HG03175 (cell line): ENCODE results near the gene NBDY.
"Not testable (repeated sequence)": the region's sequence is repeated elsewhere in the genome, so short reads cannot be mapped to it uniquely, and the experiment has no call there.

ENCODE experiments used
- ATAC-seq: cut with Tn5 transposase; IDR thresholded peaks from one replicate; pipeline ENCODE4 v1.9.1; 2021; ENCODE audit warnings: mild to moderate bottlenecking, moderate library complexity; ENCODE audit not compliant: unreplicated experiment

Gene NBDY

DNA sequence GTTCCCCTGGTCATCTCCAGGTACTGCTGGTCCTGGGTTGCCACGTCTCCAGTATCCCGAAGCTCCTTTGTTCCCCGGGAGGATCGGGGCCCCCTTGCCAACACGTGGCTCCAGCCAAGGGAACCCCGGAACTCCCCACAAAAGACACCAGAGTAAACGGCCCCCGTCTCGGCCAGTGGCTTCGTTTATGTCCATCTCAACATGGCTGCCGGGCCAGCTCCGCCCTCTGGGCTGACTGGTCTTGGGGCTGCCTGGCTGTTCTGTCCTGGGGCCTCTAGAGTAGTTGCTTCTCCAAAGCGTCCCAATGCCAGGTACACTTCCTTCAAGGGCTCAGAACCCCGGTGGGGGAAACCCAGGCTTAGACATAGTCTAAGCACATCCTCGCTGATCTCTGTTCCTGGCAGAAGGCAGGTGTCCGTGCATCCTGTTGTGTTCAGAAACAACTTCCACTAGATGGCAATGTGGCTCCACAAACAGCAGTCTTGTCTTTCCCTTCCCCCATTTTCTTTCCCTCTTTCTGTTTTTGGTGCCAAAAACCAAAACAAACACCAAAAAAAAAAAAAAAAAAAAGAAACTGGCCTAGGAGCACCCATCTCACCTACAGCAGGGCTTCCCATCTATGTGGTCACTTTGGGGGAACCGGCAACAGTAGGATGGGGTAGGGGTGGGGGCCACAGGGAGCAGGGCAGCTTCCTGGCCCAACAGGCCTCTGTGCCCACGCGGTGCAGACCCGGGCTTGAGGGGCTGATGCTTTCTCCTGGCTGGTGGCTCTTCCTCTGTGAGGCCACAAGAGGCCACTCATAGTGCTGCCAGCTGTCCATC, 35.3 kb downstream of the NBDY start:
- ATAC-seq = peak; percentile 71

DNA sequence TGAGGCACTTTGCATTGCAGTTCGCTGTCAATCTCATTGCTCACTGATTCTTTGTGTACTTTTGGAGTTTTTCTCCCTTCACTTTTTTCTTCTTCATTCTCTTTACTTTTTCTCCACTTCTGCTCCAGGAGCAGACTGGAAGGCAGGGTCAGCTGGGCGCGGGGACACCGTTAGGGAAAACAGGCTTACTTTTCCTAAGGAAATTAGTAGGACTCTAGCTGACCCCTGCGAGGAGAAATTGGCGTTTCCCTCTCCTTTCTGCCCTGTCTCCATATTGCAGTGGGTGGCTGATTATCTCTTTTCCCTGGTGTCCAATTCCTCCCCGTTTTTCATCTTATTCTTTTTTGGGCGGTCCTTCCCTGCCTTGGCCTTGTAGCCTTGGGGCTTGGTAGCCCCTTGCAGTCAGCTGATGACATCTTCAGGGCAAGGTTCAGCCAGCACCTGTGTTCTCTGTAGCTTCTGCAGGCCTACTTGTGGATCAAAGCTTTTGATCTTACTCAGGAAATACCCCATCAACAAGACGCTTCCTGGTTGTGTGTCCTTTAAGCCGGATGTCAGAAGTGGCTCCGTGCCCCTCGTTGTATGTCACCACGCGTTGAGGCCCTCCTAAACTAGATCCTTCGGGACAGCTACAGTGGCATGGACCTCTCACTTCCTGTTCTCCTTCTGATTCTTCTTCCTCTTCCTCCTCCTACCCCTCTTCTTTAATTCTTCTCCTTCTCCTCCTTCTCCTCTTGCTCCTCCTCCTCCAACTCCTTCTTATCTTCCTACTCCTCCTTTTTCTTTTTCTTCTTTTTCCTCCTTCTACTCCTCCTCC, 36.1 kb downstream of the NBDY start:
- ATAC-seq = no peak

DNA sequence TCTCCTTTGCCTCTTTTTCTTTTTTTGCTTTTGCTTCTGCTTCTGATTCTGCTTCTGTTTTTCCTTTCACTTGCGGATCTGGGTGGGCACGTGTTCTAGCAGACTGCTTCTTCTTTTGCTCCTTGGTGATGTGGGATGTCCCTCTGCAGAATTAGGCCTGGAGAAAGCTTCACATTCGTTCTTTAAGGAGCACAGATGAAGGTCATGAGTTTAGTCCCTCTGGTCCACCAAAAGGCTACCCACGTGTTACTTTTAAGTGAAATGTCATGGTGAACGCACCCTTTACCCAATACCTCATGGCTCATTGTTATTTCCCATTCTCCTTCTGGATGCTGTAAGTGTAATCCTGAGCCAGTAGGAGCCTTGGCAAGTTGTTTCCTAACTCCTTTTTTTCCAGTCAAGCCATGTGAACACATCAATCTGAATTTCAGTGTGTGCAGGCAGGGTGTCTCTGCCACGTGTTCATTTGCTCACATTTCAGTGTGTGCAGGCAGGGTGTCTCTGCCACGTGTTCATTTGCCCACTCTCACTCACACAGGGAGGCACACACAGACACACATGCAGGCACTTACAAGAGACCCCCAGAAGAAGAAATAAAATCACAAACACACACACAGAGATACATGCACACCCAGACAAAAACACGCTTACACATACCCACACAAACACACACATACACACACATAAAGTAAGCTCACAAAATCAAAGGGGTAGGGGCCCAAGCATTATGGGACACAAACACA, 36.9 kb downstream of the NBDY start:
- ATAC-seq = no peak

DNA sequence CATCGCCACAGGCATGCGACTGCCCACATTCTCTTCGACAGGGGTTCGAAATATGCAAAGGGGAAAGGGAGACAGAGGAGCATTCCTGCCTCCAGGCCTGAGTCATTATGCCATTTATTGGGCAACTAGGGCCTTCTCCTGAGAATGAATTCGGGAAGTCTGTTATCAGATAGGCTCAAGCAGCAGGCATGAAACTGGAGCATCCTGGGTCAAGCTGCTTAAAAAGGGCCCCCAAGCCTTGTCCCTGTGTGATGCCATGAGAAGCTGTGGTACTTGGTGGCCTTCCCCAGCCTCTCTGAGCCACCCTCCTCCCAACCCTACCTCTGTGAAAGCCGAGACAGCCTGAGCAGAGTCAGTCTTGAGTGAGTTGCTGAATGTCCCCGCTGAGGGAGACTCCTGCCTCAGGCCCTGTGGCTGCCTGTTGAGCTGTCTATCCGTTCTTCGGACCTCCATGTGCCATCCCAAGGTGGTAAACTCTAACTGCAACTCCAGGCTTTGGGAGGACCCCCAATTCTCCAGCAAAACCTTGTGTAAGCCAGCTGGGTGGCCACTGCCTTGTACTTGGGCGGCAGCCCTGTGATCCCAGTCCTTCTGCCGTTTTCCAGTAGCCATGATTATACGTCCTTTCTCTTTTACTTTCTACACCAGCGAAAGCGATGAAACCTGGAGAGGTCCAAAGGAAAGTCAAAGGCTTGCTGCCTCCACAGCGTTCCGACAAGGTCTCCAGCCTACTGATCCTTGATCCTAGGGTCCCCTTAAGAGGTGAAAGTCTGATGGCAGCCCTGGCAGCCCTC, 37.7 kb downstream of the NBDY start:
- ATAC-seq = no peak

DNA sequence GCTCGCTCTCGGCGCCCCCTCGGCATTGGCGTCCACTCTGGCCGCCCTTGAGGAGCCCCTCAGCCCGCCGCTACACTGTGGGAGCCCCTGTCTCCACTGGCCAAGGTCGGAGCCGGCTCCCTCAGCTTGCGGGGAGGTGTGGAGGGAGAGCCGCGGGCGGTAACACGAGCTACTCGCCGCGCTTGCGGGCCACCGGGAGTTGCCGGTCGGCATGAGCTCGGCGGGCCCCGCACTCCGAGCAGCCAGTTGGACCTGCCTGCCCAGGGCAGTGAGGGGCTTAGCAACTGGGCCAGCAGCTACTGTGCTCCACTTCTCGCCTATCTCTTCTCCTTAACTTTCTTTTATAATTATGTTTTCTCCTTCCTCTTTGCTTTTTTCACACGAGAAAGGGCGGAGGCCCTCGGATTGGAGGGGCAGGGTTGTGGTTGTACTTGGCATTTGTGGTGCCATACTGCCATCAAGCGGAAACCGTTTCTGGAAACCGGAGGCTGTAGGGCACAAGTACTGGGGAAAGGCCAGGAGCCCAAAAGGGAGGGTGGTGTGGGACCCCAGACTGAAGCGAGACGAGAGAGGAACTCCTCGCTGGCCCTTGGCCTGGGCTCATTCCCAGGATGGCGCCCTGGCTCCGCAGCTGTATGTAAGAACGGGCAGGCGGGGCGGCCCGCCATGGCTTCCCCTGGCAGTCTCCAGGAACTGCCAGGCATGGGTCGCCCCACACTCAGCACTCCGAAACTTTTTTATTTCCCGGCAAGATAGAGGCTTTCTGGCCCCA, 38.5 kb downstream of the NBDY start:
- ATAC-seq = not testable (repeated sequence)

DNA sequence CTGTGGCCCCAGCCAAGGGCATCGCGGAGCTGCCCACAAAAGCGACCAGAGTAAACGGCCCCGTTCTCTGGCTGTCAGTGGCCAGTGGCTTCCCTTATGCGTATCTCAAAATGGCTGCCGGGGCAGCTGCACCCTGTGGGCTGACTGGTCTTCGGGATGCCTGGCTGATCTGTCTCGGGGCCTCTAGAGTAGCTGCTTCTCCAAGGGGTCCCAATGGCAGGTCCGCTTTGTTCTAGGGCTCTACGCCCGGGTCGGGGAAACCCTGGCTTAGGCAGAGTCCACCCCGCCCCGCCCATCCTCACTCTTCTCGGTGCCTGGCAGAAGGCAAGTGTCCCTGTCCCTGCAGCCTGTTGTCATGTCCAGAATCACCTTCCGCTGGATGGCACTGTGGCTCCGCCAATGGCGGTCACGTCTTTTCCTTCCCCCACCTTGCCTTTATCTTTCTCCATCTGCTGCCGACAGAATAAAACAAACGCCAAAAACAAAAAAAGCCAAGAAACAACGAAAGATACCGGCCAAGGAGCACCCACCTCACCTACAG, 39.1 kb downstream of the NBDY start:
- ATAC-seq = not testable (repeated sequence)

DNA sequence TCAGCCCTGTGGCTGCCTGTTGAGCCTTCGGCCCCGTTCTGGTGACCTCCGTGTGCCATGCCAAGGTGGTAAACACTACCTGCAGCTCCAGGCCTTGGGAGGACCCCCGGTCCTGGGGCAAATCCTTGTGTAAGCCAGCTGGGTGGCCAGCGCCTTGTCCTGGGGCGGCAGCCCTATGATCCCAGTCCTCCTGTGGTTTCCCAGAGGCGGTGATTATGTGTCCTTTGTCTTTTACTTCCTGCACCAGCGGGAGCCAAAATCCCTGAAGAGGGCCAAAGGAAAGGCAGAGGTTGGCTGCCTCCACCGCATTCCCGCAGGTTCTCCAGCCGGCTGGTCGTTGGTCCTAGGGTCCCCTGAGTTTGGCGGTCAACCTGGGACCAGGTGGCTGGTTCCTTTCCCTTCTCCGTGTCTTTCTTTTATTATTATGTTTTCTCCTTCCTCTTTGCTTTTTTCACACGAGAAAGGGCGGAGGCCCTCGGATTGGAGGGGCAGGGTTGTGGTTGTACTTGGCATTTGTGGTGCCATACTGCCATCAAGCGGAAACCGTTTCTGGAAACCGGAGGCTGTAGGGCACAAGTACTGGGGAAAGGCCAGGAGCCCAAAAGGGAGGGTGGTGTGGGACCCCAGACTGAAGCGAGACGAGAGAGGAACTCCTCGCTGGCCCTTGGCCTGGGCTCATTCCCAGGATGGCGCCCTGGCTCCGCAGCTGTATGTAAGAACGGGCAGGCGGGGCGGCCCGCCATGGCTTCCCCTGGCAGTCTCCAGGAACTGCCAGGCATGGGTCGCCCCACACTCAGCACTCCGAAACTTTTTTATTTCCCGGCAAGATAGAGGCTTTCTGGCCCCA, 43.9 kb downstream of the NBDY start:
- not testable (repeated sequence) for ATAC-seq

DNA sequence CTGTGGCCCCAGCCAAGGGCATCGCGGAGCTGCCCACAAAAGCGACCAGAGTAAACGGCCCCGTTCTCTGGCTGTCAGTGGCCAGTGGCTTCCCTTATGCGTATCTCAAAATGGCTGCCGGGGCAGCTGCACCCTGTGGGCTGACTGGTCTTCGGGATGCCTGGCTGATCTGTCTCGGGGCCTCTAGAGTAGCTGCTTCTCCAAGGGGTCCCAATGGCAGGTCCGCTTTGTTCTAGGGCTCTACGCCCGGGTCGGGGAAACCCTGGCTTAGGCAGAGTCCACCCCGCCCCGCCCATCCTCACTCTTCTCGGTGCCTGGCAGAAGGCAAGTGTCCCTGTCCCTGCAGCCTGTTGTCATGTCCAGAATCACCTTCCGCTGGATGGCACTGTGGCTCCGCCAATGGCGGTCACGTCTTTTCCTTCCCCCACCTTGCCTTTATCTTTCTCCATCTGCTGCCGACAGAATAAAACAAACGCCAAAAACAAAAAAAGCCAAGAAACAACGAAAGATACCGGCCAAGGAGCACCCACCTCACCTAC, 44.5 kb downstream of the NBDY start:
- ATAC-seq = not testable (repeated sequence)

DNA sequence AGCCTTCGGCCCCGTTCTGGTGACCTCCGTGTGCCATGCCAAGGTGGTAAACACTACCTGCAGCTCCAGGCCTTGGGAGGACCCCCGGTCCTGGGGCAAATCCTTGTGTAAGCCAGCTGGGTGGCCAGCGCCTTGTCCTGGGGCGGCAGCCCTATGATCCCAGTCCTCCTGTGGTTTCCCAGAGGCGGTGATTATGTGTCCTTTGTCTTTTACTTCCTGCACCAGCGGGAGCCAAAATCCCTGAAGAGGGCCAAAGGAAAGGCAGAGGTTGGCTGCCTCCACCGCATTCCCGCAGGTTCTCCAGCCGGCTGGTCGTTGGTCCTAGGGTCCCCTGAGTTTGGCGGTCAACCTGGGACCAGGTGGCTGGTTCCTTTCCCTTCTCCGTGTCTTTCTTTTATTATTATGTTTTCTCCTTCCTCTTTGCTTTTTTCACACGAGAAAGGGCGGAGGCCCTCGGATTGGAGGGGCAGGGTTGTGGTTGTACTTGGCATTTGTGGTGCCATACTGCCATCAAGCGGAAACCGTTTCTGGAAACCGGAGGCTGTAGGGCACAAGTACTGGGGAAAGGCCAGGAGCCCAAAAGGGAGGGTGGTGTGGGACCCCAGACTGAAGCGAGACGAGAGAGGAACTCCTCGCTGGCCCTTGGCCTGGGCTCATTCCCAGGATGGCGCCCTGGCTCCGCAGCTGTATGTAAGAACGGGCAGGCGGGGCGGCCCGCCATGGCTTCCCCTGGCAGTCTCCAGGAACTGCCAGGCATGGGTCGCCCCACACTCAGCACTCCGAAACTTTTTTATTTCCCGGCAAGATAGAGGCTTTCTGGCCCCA, 49.3 kb downstream of the NBDY start:
- not testable (repeated sequence) for ATAC-seq

DNA sequence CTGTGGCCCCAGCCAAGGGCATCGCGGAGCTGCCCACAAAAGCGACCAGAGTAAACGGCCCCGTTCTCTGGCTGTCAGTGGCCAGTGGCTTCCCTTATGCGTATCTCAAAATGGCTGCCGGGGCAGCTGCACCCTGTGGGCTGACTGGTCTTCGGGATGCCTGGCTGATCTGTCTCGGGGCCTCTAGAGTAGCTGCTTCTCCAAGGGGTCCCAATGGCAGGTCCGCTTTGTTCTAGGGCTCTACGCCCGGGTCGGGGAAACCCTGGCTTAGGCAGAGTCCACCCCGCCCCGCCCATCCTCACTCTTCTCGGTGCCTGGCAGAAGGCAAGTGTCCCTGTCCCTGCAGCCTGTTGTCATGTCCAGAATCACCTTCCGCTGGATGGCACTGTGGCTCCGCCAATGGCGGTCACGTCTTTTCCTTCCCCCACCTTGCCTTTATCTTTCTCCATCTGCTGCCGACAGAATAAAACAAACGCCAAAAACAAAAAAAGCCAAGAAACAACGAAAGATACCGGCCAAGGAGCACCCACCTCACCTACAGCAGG, 50.0 kb downstream of the NBDY start:
- ATAC-seq = not testable (repeated sequence)

DNA sequence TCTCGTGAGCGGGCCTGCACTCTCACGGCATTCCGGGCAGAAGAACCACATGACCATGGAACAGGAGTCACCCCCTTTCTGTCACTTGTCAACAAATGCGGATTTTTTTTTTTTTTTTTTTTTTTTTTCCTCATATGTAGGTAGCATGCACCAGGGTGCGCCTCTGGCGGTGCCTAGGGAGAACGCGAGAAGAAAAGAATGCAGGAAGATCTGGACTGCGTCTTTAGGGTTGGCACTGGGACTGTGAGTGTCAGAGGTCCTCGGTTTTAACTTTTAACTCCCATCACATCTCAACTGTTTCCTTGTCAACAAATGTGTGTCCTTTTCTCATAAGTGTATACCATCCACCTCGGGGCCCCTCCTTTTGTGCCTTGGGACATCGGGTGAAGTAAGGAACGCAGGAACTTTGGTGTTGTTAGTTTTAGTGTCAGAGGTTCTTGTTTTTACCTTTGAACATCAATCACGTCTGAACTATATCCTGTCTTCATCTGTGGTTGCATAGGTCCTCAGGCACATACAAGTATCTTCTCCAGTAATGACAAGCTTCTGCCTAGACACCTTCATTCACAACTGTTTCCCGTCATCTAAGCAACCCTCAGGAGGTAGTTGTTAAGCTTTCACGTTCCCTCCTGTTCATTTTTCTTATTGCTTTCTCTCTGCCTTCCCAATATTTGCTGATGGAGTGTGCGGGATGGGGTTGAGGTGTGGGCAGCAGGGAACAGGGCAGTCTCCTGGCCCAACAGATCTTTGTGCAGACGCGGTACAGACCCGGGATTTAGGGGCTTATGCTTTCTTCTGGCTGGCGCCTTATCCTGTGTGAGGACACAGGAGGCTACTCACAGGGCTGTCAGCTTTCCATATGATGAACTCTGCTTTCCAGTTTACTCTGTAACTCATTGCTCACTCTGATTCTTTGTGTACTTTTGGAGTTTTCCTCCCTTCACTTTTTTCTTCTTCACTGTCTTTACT, 51.9 kb downstream of the NBDY start:
- ATAC-seq = not testable (repeated sequence)

DNA sequence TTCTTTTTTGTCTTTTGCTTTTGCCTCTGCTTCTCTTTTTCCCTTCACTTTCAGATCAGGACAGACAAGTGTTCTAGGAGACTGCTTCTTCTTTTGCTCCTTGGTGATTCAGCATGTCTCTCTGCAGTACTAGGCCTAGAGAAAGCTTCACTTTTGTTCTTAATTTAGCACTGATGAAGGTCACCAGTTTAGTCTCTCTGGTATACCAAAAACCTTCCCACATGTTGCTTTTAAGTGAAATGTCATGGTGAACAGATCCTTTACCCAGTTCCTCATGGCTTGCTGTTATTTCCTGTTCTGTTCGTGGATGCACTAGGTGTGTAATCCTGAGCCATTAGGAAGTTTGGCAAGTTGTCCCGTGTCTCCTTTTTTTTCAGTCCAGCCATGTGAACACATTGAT, 53.3 kb downstream of the NBDY start:
- no peak for ATAC-seq

DNA sequence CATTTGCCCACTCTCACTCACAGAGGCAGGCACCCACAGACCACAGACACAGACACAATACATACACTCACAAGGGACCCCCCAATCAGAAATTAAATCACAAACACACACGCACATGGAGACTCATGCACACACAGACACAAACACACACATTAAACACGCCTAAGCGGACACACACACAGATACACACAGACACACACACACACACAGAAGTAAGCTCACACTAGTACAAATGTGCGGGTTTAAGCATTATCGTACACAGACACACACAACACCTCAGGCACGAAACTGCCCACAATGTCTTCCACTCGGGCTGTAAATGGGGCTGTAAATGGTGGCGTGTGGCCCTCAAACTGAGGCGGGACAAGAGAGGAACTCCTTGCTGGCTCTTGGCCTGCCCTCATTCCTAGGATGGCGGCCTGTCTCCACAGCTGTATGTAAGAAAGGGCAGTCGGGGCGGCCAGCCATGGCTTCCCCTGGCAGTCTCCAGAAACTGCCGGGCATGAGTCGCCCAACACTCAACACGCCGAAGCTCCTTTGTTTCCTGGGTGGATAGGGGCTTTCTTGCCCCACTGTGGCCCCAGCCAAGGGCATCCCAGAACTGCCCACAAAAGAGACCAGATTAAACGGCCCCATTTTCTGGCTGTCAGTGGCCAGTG, 53.9 kb downstream of the NBDY start:
- no peak for ATAC-seq

DNA sequence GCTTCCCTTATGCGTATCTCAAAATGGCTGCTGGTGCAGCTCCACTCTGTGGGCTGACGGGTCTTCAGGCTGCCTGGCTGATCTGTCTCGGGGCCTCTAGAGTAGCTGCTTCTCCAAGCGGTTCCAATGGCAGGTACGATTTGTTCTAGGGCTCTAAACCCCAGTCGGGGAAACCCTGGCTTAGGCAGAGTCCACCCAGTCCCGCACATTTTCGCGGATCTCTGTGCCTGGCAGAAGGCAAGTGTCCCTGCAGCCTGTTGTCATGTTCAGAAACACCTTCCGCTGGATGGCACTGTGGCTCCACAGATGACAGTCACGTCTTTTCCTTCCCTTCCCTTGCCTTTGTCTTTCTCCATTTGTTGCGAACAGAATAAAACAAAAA, 54.4 kb downstream of the NBDY start:
- ATAC-seq = no peak

DNA sequence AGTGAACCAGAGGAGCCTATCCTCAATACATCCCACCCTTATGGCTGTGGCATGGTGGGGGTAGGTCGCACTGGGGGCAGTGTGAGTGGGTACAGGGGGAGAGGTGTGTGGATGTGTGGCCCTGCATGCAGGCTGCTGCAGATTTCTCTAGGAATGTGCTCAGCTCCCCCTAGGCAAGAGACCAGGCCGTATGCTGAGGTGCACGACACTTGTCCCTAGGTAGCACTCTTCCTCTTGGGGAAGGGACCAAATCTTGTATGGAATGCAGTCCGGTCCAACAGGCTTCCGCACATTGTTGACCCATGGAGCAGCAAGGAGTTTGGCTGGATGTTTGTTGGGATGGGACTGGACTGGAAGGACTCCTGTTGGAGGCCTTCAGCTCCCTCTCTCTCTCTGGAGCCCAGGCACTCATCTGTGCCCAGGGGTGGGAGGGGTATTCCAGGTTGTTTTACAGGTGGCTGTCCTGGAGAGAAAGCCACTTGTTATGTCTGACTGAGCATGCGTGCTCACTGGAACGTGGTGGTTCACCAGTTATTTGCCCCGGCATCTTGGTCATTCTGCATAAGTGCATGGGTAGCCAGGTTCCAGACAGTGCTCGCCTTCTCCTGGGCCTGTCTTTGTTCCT, 55.1 kb downstream of the NBDY start:
- no peak for ATAC-seq
